GM18508 (cell line): ENCODE results near the gene MMP3.

Source experiments
- ATAC-seq: cut with Tn5 transposase; IDR thresholded peaks from one replicate; pipeline ENCODE4 v1.9.1; 2021; ENCODE audit warnings: moderate number of reproducible peaks; ENCODE audit not compliant: insufficient read depth, unreplicated experiment

Gene MMP3

GRCh38 chr11:102833731-102834130 lies 9.7 kb downstream of the MMP3 start:
- ATAC-seq = no peak

GRCh38 chr11:102832612-102833011 lies 10.8 kb downstream of the MMP3 start:
- ATAC-seq = no peak

GRCh38 chr11:102831489-102832440 lies 11.6 kb downstream of the MMP3 start:
- no peak for ATAC-seq

DNA sequence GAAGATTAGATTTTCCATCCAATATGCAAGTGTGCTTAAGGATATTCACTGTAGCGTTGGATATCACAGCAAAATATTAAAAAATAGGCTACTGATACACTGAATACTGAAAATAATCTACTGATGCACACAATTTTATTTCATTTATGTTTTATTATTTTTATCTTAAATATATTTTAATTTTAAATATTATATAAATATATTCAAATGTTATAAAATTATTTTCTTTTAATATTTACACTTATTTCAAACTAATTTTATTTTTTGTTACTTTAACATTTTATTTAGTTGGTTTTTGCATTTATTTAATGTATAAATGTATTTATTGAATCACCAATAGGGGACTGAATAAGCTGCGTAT lies 12.3 kb downstream of the MMP3 start:
- no peak for ATAC-seq

- no peak for ATAC-seq
Measured at GRCh38 chr11:102830001-102830727, 13.2 kb downstream of the MMP3 start.

DNA sequence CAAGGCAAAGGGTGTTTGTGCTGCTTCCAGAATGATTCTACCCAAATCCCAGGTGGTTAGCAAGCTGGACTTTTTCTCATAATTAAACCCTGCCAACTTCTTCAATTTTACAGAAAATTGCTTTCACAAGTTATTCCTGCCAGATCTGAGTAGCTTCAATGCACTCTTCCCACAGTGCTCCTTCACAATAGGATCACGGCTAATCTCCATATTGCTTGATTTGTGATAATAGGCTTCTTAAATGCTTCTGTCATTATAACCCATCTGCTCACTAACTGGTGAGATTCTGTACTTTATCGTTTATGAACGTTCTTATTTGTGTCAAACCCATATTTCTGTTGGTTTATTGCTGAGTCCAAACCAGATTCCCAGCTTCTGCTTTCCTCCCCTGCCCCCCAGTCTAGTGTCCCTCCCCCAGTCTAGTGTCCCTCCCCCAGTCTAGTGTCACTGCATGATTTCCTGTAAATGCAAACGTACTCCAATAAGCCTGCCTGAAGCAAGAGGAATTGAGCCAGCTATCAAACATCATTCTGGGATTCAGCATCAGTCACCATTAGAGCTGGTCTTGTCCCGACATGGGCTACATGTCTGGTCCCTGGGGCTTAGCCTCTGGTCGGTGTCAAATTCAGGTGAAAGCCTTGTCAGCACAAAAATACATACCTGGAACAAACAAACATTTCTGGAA lies 14.0 kb downstream of the MMP3 start:
- no peak for ATAC-seq

DNA sequence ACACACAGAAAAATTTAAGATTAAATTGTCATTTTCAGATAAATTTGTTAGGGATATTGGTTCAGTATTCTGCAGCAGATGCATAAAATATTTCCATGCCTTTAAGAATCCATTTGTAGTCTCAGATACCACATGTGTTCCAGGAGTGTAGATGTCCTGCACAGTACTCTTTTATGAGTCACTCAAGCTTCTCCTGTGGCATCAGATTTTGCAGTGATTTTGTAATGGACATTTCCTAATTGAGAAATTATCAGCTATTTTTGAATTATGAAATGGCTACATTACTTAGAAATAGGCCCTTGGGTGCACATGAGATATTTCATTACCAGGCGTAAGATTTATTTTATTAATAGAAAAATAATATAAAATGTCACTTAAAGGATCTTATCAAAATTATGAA lies 18.9 kb downstream of the MMP3 start:
- no peak for ATAC-seq

DNA sequence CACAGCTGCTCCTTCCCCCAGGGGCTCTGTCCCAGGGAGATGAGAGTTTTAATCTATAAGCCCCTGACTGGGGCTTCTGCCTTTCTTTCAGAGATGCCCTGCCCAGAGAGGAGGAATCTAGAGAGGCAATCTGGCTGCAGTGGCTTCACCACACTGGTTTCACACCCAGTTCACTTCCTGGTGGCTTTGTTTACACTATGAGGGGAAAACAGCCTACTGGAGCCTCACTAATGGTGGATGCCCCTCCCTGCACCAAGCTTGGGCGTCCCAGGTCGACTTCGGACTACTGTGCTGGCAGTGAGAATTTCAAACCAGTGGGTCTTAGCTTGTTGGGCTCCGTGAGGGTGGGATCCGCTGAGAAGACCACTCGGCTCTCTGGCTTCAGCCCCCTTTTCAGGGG lies 23.9 kb downstream of the MMP3 start:
- no peak for ATAC-seq

- ATAC-seq = no peak
Measured at GRCh38 chr11:102813484-102813883, 29.9 kb downstream of the MMP3 start.

- no peak for ATAC-seq
Measured at GRCh38 chr11:102812188-102812587, 31.2 kb downstream of the MMP3 start.

DNA sequence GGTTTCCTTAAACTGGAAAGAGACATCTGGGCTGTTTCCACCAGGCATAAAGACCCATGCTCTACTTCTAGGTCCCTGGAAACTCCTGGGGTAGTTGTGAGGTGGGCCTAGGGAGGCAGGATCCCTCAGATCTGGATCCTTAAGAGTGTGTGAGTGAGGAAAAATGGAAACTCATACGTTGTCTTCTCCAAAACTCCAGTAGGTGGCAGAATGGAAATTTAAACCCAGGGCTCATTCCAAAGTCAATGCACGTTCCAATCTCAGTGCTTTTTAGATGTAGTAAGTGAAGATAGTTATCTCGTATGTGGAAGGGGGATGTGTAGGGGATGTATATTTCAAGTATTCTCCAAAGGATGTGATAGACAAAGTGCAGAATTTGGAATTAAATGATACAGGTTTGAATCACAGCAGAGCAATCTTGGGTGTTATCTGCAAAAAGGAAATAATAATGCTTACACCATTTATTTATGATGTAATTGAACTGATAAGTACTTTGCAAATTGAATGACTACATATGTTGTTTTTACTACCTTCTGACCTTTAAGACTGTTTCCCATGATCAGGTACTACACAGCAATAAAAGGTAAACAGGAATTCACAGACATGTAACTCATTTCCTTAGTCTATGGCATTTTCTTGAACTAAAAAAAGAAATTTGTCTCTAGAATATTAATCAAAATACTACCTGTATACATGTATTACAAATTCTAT lies 32.3 kb downstream of the MMP3 start:
- ATAC-seq = no peak

DNA sequence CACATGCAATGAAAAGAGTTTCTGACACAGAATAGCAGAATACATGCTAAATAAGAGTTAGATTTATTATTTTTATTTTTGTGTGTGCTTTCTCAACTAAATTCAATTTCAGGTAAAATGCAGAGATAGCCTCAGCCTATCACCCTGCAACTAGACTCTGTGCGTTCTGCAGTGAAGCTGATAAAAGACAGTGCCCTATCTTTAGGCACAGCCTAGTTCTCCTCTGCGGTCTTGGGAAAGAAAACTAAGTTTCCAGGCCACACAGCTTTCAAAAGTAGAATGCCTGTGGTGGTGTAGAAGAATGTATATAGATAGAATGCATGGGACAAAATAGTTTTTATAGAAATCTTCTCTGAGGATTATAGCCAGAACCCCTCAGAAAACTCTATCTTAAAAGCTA lies 33.4 kb downstream of the MMP3 start:
- no peak for ATAC-seq

- ATAC-seq = peak; percentile 75
Measured at GRCh38 chr11:102807921-102808320, 35.5 kb downstream of the MMP3 start.

GRCh38 chr11:102806296-102806695 lies 37.1 kb downstream of the MMP3 start:
- no peak for ATAC-seq

DNA sequence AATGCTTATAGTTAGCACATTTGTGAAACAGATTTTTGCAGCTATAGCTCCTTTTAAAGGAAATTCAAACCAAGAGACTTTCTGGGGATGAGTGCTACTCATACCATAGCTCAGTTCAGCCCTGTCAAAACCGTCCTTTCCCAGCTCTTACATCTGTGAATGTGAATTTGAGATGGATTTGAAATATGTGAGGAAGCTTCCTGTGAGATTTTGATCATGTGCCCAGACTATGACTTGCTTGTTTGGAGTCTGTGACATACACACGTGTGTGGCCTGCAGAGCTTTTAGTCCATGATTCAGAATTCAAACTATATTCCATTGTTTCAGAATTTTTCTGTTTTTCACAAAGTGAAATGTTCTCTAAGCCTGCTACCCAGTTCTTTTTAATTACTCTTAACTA lies 41.1 kb downstream of the MMP3 start:
- ATAC-seq = no peak

DNA sequence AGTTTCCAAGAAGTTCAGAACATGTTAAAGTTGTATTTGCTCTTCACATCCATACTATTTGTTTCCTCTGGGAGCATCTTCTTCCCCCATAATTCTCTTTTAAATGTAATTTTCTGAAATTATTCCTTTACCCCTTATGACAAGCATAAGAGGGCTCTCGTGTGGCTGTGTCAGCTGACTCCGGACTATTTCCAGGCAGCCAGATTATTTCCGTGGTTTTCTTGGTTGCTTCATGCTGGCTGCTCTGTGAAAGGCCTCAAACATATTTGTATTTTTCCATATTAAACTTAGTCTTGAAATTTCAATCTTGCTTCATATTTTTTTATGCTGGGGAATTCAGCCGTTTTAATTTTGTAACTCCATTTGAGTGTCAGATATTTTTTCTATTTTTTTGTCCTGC lies 42.6 kb downstream of the MMP3 start:
- no peak for ATAC-seq

DNA sequence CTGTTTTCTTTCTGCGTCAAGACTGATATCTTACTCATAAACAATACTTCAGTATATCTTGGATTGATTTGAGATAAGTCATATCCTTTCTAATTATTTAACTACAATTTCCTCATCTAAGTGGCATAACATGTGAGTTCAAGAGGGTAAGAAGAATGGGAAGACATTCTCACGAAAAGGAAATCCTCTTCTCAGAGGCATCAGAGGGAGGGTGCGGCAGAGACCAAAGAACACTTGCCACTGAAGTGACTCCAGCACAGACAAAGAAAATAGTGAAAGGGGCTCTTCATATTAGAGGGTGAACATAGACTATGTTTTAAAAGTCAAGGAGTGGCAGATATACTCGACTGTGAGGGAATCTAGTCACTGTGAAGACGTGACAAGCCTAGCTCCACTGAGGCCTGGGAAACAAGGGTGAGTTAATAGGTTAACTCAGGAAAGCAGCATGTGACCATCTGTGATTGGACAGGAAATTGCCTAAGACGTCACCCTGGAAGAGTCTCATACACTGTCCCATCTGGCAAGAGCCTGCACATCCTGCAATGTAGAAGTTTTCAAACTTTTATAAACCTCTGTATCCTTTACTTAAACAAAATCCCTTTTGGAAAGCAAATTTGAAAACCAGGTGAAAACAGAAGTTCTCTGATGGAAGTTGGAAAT lies 43.6 kb downstream of the MMP3 start:
- ATAC-seq = no peak

DNA sequence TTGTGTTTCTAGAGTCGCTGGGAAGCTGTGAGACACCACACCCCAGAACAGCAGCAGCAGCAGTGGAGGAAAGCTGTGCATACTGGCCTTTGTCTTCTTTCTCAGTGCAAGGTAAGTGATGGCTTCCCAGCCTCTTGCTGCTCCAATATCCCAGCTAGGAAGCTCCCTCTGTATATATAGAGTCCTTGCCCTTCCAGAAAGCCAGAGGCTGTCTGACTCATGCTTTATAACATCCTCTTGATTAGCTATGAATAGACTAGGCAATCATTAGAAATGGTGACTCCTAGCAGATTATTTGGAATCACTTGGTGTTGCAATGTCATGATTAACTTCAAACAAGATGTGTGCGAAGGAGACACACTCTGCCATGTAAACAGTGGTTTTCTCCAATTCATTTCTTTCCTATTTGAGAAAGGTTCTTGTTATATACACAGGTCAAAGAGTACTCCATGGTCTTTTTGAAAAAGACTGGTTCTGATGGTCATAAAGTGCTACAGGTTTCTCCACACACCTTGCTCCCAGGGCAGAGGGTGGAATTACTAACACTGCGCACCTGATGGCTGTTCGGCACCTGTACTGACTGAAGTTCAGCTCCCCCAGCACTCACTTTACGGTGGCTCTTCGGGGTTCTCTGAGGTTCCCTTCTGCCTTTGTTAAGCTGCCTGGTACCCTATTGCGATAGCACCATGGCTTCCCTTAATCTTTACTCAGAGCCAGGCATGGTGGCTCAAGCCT lies 45.2 kb downstream of the MMP3 start, which contains the start of gene MMP1:
MMP1 (minus strand) TSS at position 149 of the 735 bp plus-strand sequence; CDS start at position 81, 68 bp downstream.
- no peak for ATAC-seq

- peak; percentile 99 for ATAC-seq
Measured at GRCh38 chr11:102794382-102794781, 49.0 kb downstream of the MMP3 start.
